Posterior vena cava (tissue), 2 donors: ENCODE data around the gene CLIP1. TPM values are rescaled to one million over a fixed set of nuclear protein-coding genes. Genes with fewer than 3 reads are reported as not detected.
"Not testable (repeated sequence)": the region's sequence is repeated elsewhere in the genome, so short reads cannot be mapped to it uniquely, and the experiment has no call there.

Experiments used
- DNase-seq: peaks from one replicate; pipeline ENCODE4 v3.0.0-alpha.2; 2020; ENCODE audit warnings: low spot score
- intact Hi-C, 2 donors: fragments of 100-400 bp; cut with DNase I; formaldehyde crosslinking; loops; one replicate each; pipeline versions ENCODE4 v1.14.1 to v1.14.2; 2022 to 2023
- total RNA-seq, 2 donors: library from RNA; stranded (reverse); fragmentation: NEBNext Ultra II Directional; extraction: Animal tissue kit (Norgen Biotek cat#: 25700); gene quantifications; one replicate each; pipeline ENCODE4 v1.2.1, GENCODE V29; 2021
- donor health status: DM: yes; HTN: yes; CAD: no.
- donor health status: DM: yes; HTN: yes; CAD: no.

Gene CLIP1
- total RNA-seq, 2 donors from 2014 or later: 141 to 226 TPM

DNA sequence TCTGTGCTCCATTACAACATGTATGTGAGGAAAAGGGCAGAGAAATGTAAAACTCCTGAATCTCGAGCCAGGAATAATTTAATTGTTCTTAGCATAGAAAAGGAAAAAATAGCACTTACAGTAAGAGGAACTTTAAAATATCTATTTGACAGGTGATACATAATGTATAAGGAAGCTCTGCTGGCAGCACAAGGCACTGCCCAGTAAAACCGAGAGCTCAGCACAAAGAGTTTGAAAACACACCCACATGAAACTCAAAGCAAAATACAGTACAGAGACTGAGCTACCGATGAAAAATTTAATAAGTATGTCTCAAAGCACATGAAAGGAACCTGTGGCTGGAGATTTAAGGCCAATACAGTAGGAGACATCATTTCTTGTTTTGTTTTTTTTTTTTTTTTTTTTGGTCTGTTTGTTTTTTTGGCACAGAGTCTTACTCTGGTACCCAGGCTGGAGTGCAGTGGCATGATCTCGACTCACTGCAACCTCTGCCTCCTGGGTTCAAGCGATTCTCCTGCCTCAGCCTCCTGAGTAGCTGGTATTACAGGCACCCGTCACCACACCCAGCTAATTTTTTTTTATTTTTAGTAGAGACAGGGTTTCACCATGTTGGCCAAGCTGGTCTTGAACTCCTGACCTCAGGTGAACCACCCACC lies 19.2 kb downstream of the CLIP1 start:
- no peak for DNase-seq
- intact Hi-C loops: no loop called here

- intact Hi-C loops: no loop called here
Measured at GRCh38 chr12:122402264-122402663, 20.2 kb downstream of the CLIP1 start.

GRCh38 chr12:122399592-122400373 lies 22.7 kb downstream of the CLIP1 start:
- DNase-seq: no peak
- intact Hi-C loops: loop anchor here (1.0 to 5.0 kb wide), 2 partner anchors 12 to 73 kb away; no protein-coding TSS in a partner anchor

More at GRCh38 chr12:122402264-122402663, 20.2 kb downstream of the CLIP1 start:
- no peak for DNase-seq

GRCh38 chr12:122399254-122399591 lies 23.2 kb downstream of the CLIP1 start:
- DNase-seq: no peak
- intact Hi-C loops: loop anchor here in 1 of 2 donors (5.0 kb wide), 1 partner anchor 73 kb away; no protein-coding TSS in a partner anchor

GRCh38 chr12:122397981-122398380 lies 24.5 kb downstream of the CLIP1 start:
- intact Hi-C loops: loop anchor here in 1 of 2 donors (5.0 kb wide), 1 partner anchor 74 kb away; no protein-coding TSS in a partner anchor
- not testable (repeated sequence) for DNase-seq

DNA sequence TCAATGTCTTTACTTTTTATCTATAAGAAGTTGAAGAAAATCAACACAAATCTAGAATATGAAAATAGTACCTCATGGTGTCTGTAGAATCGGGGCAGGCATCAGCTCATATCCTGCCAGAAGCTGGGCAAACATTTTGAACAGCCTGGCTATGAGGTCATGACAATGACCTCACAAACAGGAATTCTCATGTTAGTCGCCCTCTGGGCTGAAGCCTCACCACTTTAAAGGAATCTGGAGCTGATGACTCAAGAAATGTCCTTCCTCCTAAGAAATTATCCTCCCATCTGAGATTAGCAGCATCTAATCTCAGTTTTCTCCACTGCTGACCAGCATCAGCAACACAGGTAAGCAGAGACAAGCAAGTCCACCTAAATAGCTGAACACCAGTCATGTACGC lies 27.1 kb downstream of the CLIP1 start:
- no peak for DNase-seq
- intact Hi-C loops: loop anchor here in 1 of 2 donors (5.0 kb wide), 1 partner anchor 77 kb away; no protein-coding TSS in a partner anchor

GRCh38 chr12:122394626-122395194 lies 27.8 kb downstream of the CLIP1 start:
- intact Hi-C loops: loop anchor here in 1 of 2 donors (5.0 kb wide), 1 partner anchor 78 kb away; no protein-coding TSS in a partner anchor
- DNase-seq: no peak

- intact Hi-C loops: no loop called here
- no peak for DNase-seq
Measured at GRCh38 chr12:122393817-122394216, 28.7 kb downstream of the CLIP1 start.

DNA sequence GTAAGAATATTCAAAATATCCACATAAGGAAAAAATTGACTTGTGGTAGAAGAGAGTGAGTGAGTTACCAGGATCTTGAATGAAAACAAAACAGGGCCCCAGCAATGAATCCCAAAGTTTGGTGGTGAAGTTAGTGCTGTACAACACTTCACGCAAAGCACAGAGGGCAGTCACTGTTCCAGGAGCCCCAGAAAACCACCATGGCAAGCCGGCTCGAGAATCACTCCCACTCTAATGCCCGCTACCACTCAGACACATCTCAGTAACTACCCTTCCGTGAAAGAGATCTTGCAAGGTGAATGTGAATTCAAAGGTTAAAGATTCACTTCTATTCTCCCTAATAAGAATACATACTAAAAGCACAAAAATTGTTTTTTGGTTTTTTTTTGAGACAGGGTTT lies 30.1 kb downstream of the CLIP1 start:
- DNase-seq: no peak
- intact Hi-C loops: no loop called here

DNA sequence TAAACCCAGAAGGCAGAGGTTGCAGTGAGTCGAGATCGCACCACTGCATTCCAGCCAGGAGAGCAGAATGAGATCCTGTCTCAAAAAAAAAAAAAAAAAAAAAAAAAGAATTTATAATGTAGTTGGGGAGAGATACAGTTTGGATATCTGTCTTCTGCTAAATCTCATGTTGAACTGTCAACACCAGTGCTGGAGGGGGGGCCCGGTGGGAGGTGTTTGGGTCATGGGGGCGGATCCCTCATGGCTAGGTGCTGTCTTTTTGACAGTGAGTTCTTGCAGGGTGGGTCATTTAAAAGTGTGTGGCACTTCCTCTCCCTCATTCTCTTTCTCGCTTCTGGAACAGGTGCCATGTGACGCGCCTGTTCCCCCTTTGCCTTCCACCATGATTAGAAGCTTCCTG lies 32.8 kb downstream of the CLIP1 start:
- intact Hi-C loops: no loop called here
- DNase-seq: no peak

DNA sequence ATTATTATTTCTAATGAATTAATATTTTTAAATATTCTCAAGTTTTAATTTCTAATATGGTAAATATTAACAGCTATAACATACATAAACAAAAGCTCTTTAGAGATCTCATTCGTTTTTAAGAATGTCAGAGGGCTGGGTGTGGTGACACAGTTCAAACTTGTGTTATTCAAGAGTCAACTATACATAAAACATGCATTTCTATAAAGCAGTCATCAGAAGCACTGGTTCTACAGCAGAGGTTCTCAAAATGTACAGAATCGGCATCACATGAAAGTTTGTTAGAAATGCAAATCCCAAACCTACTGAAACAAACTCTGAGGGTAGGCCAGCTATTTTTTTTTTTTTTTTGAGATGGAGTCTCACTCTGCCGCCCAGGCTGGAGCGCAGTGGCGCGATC lies 34.6 kb downstream of the CLIP1 start:
- intact Hi-C loops: no loop called here
- DNase-seq: no peak

DNA sequence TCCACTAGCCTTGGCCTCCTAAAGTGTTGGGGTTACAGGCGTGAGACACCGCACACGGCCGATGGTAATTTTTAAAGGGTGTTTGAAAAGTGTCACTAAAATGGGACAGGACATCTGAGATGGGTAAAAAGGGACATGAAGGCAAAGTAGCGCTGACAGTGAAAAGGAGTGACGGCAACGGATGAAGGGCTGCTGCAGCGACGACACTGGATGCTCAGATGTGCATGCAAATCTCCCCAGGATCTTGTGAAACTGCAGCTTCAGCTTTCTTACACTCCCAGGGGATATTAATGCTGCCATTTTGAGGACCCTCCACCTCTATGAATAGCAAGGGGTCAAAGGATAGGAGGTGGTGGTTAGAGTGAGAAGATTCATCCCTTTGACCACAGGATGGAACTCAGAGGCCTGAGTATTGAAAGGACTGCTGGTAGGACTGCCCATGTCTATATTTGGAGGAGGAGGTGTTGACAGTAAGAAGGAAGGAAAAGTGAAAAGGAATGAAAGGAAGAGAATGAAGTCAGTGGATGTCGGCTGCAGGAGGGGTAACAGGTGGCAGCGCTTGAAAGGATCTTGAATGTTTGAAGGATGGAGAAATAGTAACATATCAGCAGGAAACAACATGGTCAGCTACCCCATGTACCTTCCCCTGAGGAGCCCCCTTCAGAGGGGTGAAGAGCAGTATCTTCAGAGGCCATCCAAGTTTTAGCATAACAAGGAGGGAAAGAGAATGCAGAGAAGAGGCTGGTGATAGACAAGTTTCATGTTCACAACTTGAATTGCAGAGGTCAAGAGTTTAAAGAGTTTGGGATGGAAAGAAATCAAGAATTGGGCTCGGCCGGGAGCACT lies 37.1 kb downstream of the CLIP1 start:
- intact Hi-C loops: no loop called here
- DNase-seq: no peak

GRCh38 chr12:122382919-122383350 lies 39.5 kb downstream of the CLIP1 start:
- DNase-seq: no peak
- intact Hi-C loops: no loop called here

- DNase-seq: no peak
- intact Hi-C loops: no loop called here
Measured at GRCh38 chr12:122381021-122381420, 41.4 kb downstream of the CLIP1 start.

- intact Hi-C loops: not testable (repeated sequence)
Measured at GRCh38 chr12:122376751-122377150, 45.7 kb downstream of the CLIP1 start.

DNA sequence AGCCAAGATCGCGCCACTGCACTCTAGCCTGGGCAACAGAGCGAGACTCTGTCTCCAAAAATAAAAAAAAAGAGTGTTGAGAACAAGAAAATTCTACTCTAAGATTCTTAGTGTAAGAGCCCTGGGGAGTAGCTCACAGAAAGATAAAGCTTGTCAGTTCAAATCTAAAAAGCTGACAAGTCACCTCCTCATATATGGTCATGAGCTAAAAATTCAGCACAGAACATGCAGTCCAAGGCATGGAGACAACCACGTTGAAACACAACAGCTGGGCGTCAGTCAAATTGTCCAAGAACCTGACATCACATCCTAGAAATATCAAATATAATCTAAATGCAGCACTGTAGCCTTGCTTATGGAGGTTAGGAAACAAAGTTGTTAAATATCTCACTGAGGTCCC lies 47.8 kb downstream of the CLIP1 start:
- DNase-seq: no peak
- intact Hi-C loops: no loop called here

More at GRCh38 chr12:122376751-122377150, 45.7 kb downstream of the CLIP1 start:
- not testable (repeated sequence) for DNase-seq

- no peak for DNase-seq
- intact Hi-C loops: no loop called here
Measured at GRCh38 chr12:122371475-122372045, 50.9 kb downstream of the CLIP1 start.

- DNase-seq: no peak
- intact Hi-C loops: no loop called here
Measured at GRCh38 chr12:122368361-122369073, 54.0 kb downstream of the CLIP1 start.
